HG03354 (cell line): ENCODE data around the gene GHR.

Experiments
- ATAC-seq: cut with Tn5 transposase; IDR thresholded peaks from one replicate; pipeline ENCODE4 v1.9.1; 2021; ENCODE audit warnings: mild to moderate bottlenecking; ENCODE audit not compliant: unreplicated experiment, poor library complexity, severe bottlenecking

The GHR gene

GRCh38 chr5:42461033-42461432 lies 37.8 kb downstream of the GHR start:
- no peak for ATAC-seq

- no peak for ATAC-seq
Observed at GRCh38 chr5:42461507-42461906, 38.3 kb downstream of the GHR start.

- no peak for ATAC-seq
Observed at GRCh38 chr5:42462083-42462482, 38.8 kb downstream of the GHR start.

DNA sequence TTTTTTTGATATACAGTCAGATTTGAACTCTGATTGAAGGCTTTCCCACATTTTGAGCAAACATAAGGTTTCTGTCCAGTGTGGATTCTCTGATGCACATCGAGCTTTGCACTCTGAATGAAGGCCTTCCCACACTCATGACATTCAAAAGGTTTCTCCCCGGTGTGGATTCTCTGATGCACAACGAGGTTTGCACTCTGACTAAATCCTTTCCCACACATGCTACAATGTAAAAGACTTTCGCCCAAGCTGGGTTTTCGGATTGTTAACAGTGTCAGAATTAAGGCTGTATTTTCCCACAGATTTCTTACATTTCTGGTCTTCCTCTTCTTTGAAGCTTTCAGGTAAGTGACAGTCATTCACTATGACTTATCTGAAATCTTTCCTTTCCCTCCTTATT lies 44.3 kb downstream of the GHR start:
- ATAC-seq = no peak

GRCh38 chr5:42467981-42468524 lies 44.8 kb downstream of the GHR start:
- no peak for ATAC-seq

- ATAC-seq = peak; percentile 97
Observed at GRCh38 chr5:42483472-42484154, 60.4 kb downstream of the GHR start.

DNA sequence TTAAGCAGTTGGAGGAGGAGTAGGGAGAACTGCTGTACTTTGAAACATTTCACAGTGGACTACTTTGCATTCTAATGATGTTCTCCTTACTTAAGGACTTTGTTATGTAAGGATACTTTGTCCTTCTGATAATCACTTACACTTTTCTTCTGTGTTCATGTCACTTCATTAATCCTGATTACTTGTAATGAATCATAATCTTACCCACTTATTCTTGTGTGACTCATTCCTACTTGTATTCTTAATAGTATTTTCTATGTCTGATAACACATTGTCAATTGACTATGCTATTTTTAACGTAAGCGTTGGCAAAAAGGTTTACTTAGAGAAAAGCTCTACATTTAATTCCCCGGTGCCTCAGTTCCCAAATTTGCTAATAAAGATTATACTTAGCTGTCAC lies 63.8 kb downstream of the GHR start:
- no peak for ATAC-seq

DNA sequence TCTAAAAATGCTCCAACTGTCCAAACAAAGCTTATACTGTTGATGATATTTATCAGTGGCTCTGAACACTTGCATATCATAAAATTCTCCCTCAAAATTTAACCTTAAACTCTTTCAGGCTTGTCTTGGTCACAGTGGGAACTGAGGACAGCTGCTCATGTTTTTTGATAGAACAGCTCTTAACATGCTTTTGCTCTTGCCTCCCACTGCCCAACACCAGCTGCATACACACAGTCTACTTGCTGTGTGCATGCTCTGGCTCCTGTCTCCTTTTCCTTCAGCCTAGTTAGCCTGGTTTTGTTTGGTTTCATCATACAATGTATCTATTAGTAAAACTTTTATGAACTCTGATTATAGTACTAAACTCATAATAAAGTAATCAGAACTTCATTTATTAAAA lies 64.6 kb downstream of the GHR start:
- no peak for ATAC-seq

DNA sequence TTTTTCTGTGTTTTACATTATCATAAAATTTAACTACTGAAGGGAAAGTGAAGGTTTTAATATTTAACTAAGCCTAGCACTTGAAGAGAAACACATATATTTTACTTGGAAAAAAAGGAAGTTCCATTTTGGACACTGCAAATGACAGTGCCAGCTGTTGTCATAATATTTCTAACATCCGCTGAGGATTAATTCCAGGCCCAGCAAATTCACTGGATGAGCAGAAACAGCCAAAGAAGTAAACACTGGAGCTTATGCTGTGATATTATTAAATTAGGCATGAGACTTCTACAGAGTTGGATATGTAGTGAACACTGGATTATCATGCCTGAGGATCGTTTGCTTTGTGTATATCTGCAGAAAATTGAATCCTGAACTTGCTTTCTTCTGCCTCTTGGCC lies 67.6 kb downstream of the GHR start:
- no peak for ATAC-seq

DNA sequence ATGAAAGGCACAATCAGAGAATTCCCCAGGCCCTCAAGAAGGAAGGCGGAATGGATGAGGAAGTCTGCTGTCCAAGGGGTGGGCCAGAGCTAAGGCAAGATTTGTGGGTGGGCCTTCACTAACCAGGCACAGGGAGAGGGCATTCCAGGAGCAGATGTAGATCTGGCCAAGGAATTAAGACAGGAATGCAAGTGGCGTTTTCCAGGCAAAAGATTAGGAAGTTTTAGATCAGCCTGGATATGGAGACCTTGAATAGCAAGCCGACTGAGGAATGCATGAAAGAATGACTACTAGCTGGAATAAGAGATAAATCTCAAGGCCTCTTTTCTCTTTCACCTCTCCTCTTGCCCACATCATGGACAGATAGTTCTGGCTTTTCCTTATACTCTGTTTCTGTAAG lies 68.5 kb downstream of the GHR start:
- ATAC-seq = no peak

DNA sequence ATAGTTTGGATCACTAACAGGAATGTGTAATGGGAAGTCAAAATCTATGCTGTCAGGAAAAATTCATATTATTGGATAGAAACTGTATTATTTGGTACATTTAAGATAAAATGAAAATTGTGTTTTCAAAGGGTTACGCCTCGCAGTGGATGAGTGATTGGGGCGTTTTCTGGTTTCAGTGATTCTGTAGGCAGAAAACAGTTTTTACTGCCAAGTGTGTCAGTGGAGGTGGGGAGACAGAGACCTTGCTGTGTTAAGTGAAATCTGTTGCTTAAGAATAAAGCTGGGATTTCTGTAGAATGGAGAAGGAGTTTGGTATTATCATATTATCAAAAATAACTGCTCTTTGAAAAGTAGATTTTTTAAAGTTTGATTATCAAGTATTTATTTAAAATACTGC lies 69.7 kb downstream of the GHR start:
- ATAC-seq = no peak

- ATAC-seq = no peak
Observed at GRCh38 chr5:42494414-42494813, 71.2 kb downstream of the GHR start.

GRCh38 chr5:42495914-42496313 lies 72.7 kb downstream of the GHR start:
- no peak for ATAC-seq

GRCh38 chr5:42496397-42497156 lies 73.3 kb downstream of the GHR start:
- ATAC-seq = no peak

DNA sequence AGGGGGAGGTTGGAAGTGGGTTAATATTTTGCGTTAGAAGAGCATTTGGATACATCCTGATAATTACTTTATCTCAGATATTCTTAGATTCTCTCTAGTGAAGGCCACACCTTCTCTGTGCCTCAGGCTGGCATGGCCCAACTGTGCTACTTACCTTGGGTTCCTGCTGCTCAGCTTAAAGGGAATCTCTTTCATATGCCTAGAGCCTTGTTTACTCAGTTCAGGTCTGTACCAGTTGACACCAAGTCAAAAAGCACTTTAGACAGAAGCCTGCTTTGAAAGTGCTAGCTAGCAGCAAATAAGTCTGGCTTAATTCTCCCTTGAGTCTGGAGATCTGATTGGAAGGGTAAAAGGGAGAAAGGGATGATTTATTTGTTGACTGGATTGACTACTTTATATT lies 74.8 kb downstream of the GHR start:
- no peak for ATAC-seq

DNA sequence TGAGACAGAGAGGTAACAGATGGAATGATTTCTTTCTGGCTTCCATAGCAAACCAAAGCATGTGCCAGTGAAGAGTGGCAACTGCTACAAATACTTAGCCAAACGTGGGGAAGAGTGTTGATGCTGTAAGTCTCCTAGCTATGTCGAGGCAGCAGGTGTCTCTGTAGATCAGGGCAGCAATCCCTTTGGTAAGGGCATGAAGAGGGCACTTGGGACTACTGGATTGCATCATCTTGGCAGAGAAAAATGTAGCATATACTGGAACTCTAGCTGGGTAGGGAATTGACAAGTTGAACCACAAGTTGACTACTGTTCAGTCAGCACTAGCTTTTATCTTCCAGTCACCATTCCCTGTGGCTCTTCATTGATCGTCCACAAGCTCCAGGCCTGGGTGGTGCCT lies 75.8 kb downstream of the GHR start:
- no peak for ATAC-seq

DNA sequence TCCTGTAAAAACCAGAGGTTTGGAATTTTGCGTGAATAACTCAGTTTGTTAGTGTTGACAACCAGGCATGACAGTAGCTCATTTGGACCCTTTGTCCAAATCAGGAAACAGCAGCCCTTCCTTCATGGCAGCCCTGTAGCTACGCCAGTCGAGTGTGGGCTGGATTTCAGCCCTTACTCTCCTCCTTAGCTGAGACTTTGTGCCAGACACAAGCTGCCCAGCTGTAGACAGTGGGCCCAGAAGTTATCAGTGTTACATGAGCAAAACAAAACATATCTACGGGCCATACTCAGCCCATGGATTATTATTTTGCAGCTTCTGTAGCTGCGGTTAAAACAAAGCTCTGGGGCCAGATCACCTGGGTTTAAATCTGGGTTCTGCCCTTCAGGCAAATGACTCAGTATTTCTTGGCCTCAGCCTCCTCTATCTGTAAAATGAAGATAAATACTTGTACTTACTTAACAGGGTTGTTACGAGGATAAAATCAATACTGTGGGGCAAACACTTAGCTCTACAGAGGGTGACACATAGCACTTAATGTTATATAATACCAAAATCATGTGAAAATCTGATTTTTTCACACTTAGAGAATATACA lies 76.9 kb downstream of the GHR start:
- no peak for ATAC-seq

DNA sequence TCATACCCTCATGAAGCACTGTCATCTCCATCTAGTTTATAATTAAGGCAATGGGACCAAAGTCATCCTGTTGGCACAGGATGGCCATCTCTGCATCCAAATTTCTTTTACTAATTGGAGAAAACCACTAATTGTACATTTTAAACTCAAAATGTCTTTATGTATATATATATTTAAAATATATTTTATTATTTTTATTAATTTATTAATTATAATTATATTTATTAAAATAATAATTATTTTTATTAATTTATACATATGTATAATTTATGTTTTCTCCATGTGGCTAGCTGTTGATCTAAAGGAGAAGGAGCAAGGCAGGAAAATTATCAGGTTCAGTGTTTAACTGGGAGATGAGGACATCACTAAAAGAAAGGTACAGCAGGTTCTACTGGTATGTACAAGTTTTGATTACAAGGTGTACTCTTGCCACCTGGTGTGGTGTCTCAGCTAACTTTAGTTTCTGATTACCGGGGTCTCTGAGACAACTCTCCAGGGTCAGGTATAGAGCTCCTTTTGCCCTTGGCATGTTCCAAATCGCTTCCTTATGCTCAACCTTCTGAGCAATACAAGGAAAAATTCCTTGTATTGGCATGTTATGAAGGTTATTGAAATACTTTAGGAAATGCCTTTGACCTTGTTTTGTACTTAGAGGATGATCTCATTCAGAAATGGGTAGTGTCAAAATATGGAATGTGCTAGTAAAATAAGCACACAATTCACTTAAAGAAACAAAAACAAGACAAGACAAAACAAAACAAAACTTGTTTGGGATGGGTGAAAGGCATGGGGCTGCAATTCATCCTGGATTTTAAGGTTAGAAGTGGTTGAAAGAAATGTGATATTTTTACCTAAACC lies 79.6 kb downstream of the GHR start:
- ATAC-seq = no peak

GRCh38 chr5:42506662-42507061 lies 83.4 kb downstream of the GHR start:
- peak; percentile 66 for ATAC-seq
